ENCODE measurements around the gene CISH. TPM values are rescaled to one million over a fixed set of nuclear protein-coding genes. Genes with fewer than 3 reads are reported as not detected.

The CISH gene
- total RNA-seq, 1 experiment from 2014 or later = 1.6 TPM

- DNase-seq = no peak
- peaks cover 3% of the 10 kb centered on the region for H3K36me3 Mint-ChIP-seq (ENCODE audit: insufficient read depth, unreplicated experiment)
- no peak overlapping the region for H3K4me3 Mint-ChIP-seq (ENCODE audit: low read depth, unreplicated experiment)
- H3K4me1 Mint-ChIP-seq (ENCODE audit: low read depth, unreplicated experiment) = peaks cover 30% of the 10 kb centered on the region
- CTCF ChIA-PET = no interaction called here
- no peaks in the 10 kb centered on the region for H3K27me3 Mint-ChIP-seq (ENCODE audit: unreplicated experiment)
- intact Hi-C loops (cut with micrococcal nuclease; ENCODE audit: unreplicated experiment) = no loop called here
- no peaks in the 10 kb centered on the region for H3K9me3 Mint-ChIP-seq (ENCODE audit: low read depth, unreplicated experiment)
- no TSS peak for BruUV-seq (replicated peaks)
- no peak for TF ChIP-seq CTCF (IDR thresholded peaks at IDR 0.05; ENCODE audit: unreplicated experiment)
- H3K27ac Mint-ChIP-seq (ENCODE audit: unreplicated experiment) = no peak overlapping the region
Observed at GRCh38 chr3:50632450-50632849, 20.9 kb upstream of the CISH start.

- no peaks in the 10 kb centered on the region for H3K9me3 Mint-ChIP-seq (ENCODE audit: low read depth, unreplicated experiment)
- no peak overlapping the region for H3K27ac Mint-ChIP-seq (ENCODE audit: unreplicated experiment)
- peaks cover 36% of the 10 kb centered on the region for H3K4me1 Mint-ChIP-seq (ENCODE audit: low read depth, unreplicated experiment)
- CTCF ChIA-PET = no interaction called here
- TF ChIP-seq CTCF (IDR thresholded peaks at IDR 0.05; ENCODE audit: unreplicated experiment) = no peak
- BruUV-seq (replicated peaks) = no TSS peak
- intact Hi-C loops (cut with micrococcal nuclease; ENCODE audit: unreplicated experiment) = no loop called here
- peaks cover 5% of the 10 kb centered on the region for H3K36me3 Mint-ChIP-seq (ENCODE audit: insufficient read depth, unreplicated experiment)
- no peak for DNase-seq
- no peak overlapping the region for H3K4me3 Mint-ChIP-seq (ENCODE audit: low read depth, unreplicated experiment)
- no peaks in the 10 kb centered on the region for H3K27me3 Mint-ChIP-seq (ENCODE audit: unreplicated experiment)
Observed at GRCh38 chr3:50630877-50631276, 19.3 kb upstream of the CISH start.

- DNase-seq = no peak
- H3K27ac Mint-ChIP-seq (ENCODE audit: unreplicated experiment) = no peak overlapping the region
Observed at GRCh38 chr3:50630394-50630793, 18.8 kb upstream of the CISH start.

GRCh38 chr3:50628601-50629000 lies 17.0 kb upstream of the CISH start:
- peaks cover 5% of the 10 kb centered on the region for H3K36me3 Mint-ChIP-seq (ENCODE audit: insufficient read depth, unreplicated experiment)
- intact Hi-C loops (cut with micrococcal nuclease; ENCODE audit: unreplicated experiment) = no loop called here
- H3K4me3 Mint-ChIP-seq (ENCODE audit: low read depth, unreplicated experiment) = no peak overlapping the region
- H3K4me1 Mint-ChIP-seq (ENCODE audit: low read depth, unreplicated experiment) = peaks cover 55% of the 10 kb centered on the region
- no TSS peak for BruUV-seq (replicated peaks)
- no peaks in the 10 kb centered on the region for H3K9me3 Mint-ChIP-seq (ENCODE audit: low read depth, unreplicated experiment)
- no peak overlapping the region for H3K27ac Mint-ChIP-seq (ENCODE audit: unreplicated experiment)
- no peak for TF ChIP-seq CTCF (IDR thresholded peaks at IDR 0.05; ENCODE audit: unreplicated experiment)
- H3K27me3 Mint-ChIP-seq (ENCODE audit: unreplicated experiment) = no peaks in the 10 kb centered on the region
- no peak for DNase-seq
- CTCF ChIA-PET = interaction anchor here (2.4 kb wide), 1 partner anchor 24 kb away, joined by 16 read pairs; no protein-coding TSS in a partner anchor

More at GRCh38 chr3:50630394-50630793, 18.8 kb upstream of the CISH start:
- no peak for TF ChIP-seq CTCF (IDR thresholded peaks at IDR 0.05; ENCODE audit: unreplicated experiment)
- H3K4me3 Mint-ChIP-seq (ENCODE audit: low read depth, unreplicated experiment) = no peak overlapping the region
- no peaks in the 10 kb centered on the region for H3K9me3 Mint-ChIP-seq (ENCODE audit: low read depth, unreplicated experiment)
- no TSS peak for BruUV-seq (replicated peaks)
- peaks cover 5% of the 10 kb centered on the region for H3K36me3 Mint-ChIP-seq (ENCODE audit: insufficient read depth, unreplicated experiment)
- intact Hi-C loops (cut with micrococcal nuclease; ENCODE audit: unreplicated experiment) = no loop called here
- no peaks in the 10 kb centered on the region for H3K27me3 Mint-ChIP-seq (ENCODE audit: unreplicated experiment)
- H3K4me1 Mint-ChIP-seq (ENCODE audit: low read depth, unreplicated experiment) = peaks cover 41% of the 10 kb centered on the region
- CTCF ChIA-PET = no interaction called here

Measured in Calu3 (cell line).